Middle frontal gyrus (tissue), 1 donor: ENCODE data around the gene PIK3R1.

Experiments
- DNase-seq: peaks from one replicate; pipeline ENCODE4 v3.0.0-alpha.2; 2015; ENCODE audit warnings: low spot score; ENCODE audit errors: extremely low spot score

Gene PIK3R1

GRCh38 chr5:68215208-68215897 lies at the start of gene PIK3R1:
PIK3R1 (plus strand) TSS chr5:68215756; CDS start chr5:68226676, 10,920 bp downstream.
- peak; percentile 94 for DNase-seq

GRCh38 chr5:68167195-68167651 lies 48.3 kb upstream of the PIK3R1 start:
- DNase-seq = no peak

- DNase-seq = no peak
Observed at GRCh38 chr5:68169903-68170302, 45.7 kb upstream of the PIK3R1 start.

GRCh38 chr5:68170826-68171558 lies 44.6 kb upstream of the PIK3R1 start:
- DNase-seq = no peak

- DNase-seq = no peak
Observed at GRCh38 chr5:68172314-68172713, 43.2 kb upstream of the PIK3R1 start.

- no peak for DNase-seq
Observed at GRCh38 chr5:68173007-68173406, 42.5 kb upstream of the PIK3R1 start.

- DNase-seq = no peak
Observed at GRCh38 chr5:68176253-68176652, 39.3 kb upstream of the PIK3R1 start.

- no peak for DNase-seq
Observed at GRCh38 chr5:68176802-68177479, 38.6 kb upstream of the PIK3R1 start.

GRCh38 chr5:68177676-68178075 lies 37.9 kb upstream of the PIK3R1 start:
- DNase-seq = no peak

GRCh38 chr5:68178579-68178978 lies 37.0 kb upstream of the PIK3R1 start:
- no peak for DNase-seq

GRCh38 chr5:68180121-68181038 lies 35.2 kb upstream of the PIK3R1 start:
- no peak for DNase-seq

- DNase-seq = no peak
Observed at GRCh38 chr5:68181039-68181599, 34.4 kb upstream of the PIK3R1 start.

GRCh38 chr5:68182094-68182493 lies 33.5 kb upstream of the PIK3R1 start:
- DNase-seq = no peak

GRCh38 chr5:68182534-68182933 lies 33.0 kb upstream of the PIK3R1 start:
- no peak for DNase-seq

- DNase-seq = peak; percentile 78
Observed at GRCh38 chr5:68187268-68188055, 28.1 kb upstream of the PIK3R1 start.

GRCh38 chr5:68189171-68189570 lies 26.4 kb upstream of the PIK3R1 start:
- no peak for DNase-seq

GRCh38 chr5:68189613-68190012 lies 25.9 kb upstream of the PIK3R1 start:
- DNase-seq = no peak

GRCh38 chr5:68190619-68191018 lies 24.9 kb upstream of the PIK3R1 start:
- no peak for DNase-seq

GRCh38 chr5:68191083-68191791 lies 24.3 kb upstream of the PIK3R1 start:
- DNase-seq = no peak
